Measurements from ENCODE around the gene TICAM2. TPM values are rescaled to one million over a fixed set of nuclear protein-coding genes. Genes with fewer than 3 reads are reported as not detected.
A peak's percentile ranks its signal among the peaks of the same experiment; 100 is the strongest.

TICAM2 gene
- total and polyA plus RNA-seq, 10 of the 15 experiments (the other 5 are each of a cell fraction or from before 2014, with no cell fraction given): 0.14 to 7.0 (median 2.9) TPM

DNA sequence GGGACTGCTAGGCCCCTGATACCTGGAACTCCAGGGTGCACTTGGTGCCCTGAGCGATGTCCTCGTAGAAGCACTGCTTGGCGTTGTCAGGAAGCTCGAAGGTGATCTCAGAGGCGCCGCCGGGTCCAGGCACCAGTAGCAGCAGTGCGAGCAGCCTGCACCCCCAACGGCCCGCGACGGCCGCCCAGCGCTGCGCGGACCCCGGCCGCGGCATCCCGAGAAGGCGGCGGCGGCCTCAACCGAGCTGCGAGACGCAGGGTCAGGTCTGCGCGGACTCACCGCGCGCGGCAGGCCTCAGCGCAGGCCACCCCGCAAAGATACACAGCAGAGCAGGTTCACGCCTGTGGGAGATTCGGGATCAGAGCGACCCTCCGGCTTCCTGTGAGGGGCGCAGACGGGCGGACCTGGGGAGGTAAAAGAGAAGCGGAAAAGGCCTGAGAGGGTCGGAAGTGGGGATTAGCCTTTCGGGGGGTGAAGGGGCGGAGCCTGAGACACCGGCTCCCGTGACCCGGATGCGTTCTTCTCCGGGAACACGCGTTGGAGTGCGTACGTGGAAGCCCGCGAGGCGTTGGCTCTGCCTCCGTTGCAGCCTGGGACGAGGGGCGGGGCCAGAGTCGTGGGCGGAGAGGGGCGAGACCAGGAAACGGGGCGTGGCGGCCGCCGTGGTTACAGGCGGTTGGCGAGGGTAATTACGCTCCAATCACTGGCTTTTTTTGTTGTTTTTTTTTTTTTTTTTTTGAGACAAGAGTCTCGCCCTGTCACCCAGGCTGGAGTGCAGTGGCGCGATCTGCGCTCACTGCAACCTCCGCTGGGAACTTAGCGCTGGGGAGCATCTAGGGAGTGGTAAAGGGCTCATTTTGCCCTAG, 23.5 kb upstream of the TICAM2 start, which contains the start of gene TMED7 (continued):
- TF ChIP-seq SIN3A (IDR thresholded peaks at IDR 0.05; ENCODE audit: low read depth, low read length) (peak; percentile 72), KLF5 (IDR thresholded peaks at IDR 0.05; ENCODE audit: partially characterized antibody) (no peak), BCL11A (IDR thresholded peaks at IDR 0.05; ENCODE audit: low read depth, low read length) (peak; percentile 23; the same call in 1 of the 2 replicates), RAD51 (IDR thresholded peaks at IDR 0.05) (peak; percentile 14; the same call in 1 of the 2 replicates), CREB1 (IDR thresholded peaks at IDR 0.05; ENCODE audit: low read depth) (peak; percentile 85), SUZ12 (IDR thresholded peaks at IDR 0.05; ENCODE audit: unreplicated experiment) (no peak), DPF2 (IDR thresholded peaks at IDR 0.05) (peak; percentile 79), PML (IDR thresholded peaks at IDR 0.05; ENCODE audit: low read length) (0 out of 2 replicates have a peak, but pooled peaks have one; percentile 55), RCOR1 (conservative IDR thresholded peaks at IDR 0.05; ENCODE audit: low read depth, low read length) (0 out of 2 replicates have a peak, but pooled peaks have one; percentile 71), NR2C1 (IDR thresholded peaks at IDR 0.05) (peak; percentile 97), SRF (IDR thresholded peaks at IDR 0.05; ENCODE audit: low read depth in 2 of 2, low read length in 2 of 2) (peak in 1 of 2 experiments; percentile 46; a peak in 1 of 4 replicates)
- TF ChIP-seq, protein P1, sequence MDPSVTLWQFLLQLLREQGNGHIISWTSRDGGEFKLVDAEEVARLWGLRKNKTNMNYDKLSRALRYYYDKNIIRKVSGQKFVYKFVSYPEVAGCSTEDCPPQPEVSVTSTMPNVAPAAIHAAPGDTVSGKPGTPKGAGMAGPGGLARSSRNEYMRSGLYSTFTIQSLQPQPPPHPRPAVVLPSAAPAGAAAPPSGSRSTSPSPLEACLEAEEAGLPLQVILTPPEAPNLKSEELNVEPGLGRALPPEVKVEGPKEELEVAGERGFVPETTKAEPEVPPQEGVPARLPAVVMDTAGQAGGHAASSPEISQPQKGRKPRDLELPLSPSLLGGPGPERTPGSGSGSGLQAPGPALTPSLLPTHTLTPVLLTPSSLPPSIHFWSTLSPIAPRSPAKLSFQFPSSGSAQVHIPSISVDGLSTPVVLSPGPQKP (IDR thresholded peaks at IDR 0.05; ENCODE audit: low read depth, low read length): peak; percentile 78
- TF ChIP-seq, protein P2, sequence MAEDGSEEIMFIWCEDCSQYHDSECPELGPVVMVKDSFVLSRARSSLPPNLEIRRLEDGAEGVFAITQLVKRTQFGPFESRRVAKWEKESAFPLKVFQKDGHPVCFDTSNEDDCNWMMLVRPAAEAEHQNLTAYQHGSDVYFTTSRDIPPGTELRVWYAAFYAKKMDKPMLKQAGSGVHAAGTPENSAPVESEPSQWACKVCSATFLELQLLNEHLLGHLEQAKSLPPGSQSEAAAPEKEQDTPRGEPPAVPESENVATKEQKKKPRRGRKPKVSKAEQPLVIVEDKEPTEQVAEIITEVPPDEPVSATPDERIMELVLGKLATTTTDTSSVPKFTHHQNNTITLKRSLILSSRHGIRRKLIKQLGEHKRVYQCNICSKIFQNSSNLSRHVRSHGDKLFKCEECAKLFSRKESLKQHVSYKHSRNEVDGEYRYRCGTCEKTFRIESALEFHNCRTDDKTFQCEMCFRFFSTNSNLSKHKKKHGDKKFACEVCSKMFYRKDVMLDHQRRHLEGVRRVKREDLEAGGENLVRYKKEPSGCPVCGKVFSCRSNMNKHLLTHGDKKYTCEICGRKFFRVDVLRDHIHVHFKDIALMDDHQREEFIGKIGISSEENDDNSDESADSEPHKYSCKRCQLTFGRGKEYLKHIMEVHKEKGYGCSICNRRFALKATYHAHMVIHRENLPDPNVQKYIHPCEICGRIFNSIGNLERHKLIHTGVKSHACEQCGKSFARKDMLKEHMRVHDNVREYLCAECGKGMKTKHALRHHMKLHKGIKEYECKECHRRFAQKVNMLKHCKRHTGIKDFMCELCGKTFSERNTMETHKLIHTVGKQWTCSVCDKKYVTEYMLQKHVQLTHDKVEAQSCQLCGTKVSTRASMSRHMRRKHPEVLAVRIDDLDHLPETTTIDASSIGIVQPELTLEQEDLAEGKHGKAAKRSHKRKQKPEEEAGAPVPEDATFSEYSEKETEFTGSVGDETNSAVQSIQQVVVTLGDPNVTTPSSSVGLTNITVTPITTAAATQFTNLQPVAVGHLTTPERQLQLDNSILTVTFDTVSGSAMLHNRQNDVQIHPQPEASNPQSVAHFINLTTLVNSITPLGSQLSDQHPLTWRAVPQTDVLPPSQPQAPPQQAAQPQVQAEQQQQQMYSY (CRISPR knock-in tag; IDR thresholded peaks at IDR 0.05): no peak
- TF ChIP-seq, protein P3, sequence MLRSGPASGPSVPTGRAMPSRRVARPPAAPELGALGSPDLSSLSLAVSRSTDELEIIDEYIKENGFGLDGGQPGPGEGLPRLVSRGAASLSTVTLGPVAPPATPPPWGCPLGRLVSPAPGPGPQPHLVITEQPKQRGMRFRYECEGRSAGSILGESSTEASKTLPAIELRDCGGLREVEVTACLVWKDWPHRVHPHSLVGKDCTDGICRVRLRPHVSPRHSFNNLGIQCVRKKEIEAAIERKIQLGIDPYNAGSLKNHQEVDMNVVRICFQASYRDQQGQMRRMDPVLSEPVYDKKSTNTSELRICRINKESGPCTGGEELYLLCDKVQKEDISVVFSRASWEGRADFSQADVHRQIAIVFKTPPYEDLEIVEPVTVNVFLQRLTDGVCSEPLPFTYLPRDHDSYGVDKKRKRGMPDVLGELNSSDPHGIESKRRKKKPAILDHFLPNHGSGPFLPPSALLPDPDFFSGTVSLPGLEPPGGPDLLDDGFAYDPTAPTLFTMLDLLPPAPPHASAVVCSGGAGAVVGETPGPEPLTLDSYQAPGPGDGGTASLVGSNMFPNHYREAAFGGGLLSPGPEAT (IDR thresholded peaks at IDR 0.05; ENCODE audit: low read depth): peak; percentile 43; the same call in 1 of the 2 replicates
- TF ChIP-seq, protein P4, sequence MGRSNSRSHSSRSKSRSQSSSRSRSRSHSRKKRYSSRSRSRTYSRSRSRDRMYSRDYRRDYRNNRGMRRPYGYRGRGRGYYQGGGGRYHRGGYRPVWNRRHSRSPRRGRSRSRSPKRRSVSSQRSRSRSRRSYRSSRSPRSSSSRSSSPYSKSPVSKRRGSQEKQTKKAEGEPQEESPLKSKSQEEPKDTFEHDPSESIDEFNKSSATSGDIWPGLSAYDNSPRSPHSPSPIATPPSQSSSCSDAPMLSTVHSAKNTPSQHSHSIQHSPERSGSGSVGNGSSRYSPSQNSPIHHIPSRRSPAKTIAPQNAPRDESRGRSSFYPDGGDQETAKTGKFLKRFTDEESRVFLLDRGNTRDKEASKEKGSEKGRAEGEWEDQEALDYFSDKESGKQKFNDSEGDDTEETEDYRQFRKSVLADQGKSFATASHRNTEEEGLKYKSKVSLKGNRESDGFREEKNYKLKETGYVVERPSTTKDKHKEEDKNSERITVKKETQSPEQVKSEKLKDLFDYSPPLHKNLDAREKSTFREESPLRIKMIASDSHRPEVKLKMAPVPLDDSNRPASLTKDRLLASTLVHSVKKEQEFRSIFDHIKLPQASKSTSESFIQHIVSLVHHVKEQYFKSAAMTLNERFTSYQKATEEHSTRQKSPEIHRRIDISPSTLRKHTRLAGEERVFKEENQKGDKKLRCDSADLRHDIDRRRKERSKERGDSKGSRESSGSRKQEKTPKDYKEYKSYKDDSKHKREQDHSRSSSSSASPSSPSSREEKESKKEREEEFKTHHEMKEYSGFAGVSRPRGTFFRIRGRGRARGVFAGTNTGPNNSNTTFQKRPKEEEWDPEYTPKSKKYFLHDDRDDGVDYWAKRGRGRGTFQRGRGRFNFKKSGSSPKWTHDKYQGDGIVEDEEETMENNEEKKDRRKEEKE (IDR thresholded peaks at IDR 0.05): no peak
- TF ChIP-seq, protein P5, sequence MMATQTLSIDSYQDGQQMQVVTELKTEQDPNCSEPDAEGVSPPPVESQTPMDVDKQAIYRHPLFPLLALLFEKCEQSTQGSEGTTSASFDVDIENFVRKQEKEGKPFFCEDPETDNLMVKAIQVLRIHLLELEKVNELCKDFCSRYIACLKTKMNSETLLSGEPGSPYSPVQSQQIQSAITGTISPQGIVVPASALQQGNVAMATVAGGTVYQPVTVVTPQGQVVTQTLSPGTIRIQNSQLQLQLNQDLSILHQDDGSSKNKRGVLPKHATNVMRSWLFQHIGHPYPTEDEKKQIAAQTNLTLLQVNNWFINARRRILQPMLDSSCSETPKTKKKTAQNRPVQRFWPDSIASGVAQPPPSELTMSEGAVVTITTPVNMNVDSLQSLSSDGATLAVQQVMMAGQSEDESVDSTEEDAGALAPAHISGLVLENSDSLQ (IDR thresholded peaks at IDR 0.05): peak; percentile 77; the same call in 1 of the 2 replicates

All from GM12878 (cell line).